SK-N-DZ (cell line): ENCODE data around the gene SLC22A5.

Experiments used
- DNase-seq: peaks from one replicate; pipeline ENCODE4 v3.0.0-alpha.2; 2015; ENCODE audit warnings: low spot score

Gene SLC22A5

DNA sequence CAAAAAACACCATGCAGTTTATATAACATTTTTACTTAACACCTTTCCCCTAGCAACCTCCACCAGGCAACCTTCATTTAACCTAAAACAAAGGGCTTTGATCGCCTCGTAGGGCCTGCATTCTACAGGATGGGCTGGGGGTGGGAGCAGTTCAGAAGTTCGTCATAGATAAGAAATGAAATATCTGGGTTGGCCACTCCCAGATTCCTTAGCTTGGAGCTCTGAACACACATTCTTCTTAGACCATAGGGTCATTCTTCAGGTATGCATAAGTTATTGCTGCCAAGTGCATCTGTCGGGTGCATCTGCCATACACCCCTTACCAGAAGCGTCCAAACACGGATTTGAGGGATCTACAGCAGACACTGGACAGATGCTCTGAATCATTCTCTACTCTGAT lies 4.3 kb upstream of the SLC22A5 start:
- DNase-seq, result no peak

DNA sequence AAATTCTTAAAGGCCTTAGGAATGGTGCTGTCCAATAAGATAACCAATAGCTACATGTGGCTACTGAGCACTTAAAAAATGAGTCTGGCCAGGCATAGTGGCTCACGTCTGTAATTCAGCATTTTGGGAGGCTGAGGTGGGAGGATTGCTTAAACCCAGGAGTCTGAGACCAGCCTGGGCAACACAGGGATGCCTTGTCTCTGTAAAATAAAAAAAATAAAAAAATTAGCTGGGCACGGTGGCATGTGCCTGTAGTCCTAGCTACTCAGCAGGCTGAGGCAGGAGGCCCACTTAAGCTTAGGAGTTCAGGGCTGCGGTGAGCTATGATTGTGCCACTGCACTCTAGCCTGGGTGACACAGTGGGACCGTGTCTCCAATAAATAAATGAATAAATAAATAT lies 1.3 kb upstream of the SLC22A5 start:
- DNase-seq, result no peak

DNA sequence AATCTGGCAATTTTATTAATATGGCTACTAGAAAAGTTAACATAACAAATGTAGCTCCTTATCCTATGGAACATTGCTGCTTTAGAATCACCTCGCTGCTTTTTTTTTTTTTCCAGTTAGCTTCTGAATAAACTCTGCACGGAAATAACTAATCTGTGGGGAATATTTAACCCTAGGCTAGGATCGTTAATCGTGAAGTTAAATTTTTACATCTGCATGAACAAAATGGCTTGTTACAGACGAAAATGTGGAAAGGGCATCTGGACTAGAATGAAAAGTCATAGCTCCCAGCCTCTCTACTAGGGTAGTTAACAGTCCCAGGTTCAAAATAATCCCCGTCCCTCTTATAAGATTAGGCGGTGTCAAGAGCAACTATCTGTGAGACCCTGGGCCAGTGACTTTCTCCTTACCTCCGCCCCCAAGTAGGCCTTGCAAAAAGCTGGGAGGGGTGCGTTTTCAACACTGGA lies 470 bp upstream of the SLC22A5 start:
- DNase-seq, result no peak

DNA sequence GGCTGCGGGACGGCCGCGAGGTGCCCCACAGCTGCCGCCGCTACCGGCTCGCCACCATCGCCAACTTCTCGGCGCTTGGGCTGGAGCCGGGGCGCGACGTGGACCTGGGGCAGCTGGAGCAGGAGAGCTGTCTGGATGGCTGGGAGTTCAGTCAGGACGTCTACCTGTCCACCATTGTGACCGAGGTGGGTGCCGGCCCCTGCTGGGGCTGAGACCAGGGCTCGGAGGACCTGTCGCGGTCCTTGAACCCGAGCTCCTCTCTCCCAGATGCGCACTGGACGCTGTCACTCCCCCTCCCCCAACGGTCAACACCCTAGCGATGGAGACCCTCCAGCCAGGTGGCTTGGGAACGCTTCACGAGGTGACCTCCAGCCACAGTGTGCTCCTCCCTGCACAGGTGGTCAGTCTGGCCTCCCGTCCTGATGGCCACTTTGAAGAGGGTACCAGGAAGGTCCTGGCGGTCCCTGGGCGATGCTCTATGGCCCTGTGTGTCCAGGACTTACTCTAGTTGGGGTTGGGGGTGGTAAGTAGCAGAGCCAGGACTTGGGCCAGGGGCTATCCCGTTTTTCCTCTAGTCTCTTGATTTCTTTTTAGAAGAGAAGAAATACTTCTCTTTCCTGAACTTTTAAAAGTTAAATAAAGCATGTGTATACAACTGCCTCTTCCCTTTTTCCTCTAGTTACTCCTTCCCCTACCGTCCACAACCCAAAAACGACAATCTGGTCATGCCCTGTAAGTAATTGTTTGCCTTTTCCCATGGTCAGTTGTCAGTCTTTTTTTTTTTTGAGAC lies 866 bp downstream of the SLC22A5 start:
- no peak for DNase-seq

DNA sequence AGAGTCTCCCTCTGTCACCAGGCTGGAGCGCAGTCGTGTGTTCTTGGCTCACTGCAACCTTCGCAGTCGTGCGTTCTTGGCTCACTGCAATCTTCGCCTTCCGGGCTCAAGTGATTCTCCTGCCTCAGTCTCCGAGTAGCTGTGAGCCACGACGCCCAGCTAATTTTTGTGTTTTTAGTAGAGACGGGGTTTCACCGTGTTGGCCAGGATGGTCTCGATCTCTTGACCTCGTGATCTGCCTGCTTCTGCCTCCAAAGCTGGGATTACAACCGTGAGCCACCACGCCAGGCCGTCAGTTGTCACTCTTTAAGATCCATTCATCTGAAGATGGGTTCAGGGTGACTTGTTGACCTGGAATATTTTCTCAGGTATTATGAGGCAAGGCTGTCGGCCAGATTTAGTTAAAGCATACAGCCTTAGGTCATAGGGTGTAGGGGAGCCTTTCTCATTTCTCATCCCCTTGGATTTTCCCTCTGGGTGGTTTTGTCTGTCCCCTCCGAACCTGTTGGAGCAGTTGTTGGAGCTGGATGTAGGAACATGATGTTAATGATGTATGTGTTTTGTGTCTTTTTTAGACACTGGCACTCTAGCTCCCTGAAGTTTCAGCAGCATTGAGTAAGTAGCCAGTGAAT lies 1.6 kb downstream of the SLC22A5 start:
- DNase-seq, result no peak

DNA sequence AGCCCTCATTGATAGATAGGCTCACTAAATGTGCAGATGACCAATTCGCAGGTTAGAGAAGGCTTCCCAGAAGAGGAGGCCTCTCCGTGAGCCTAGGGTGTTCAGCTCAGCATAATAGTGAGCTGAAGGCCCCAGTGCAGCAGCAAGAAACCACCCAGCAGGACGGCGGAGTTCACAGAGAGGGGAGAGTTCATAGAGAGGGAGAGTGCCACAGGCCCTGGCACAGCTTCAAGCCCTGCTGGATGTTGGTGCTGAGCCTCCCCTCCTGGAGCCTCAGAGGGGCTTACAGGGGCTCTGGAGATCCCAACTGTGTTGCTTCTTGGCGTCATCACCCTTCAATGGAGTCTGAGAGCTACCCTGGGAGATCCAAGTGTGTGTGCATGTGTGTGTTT lies 2.1 kb downstream of the SLC22A5 start:
- DNase-seq, result no peak

DNA sequence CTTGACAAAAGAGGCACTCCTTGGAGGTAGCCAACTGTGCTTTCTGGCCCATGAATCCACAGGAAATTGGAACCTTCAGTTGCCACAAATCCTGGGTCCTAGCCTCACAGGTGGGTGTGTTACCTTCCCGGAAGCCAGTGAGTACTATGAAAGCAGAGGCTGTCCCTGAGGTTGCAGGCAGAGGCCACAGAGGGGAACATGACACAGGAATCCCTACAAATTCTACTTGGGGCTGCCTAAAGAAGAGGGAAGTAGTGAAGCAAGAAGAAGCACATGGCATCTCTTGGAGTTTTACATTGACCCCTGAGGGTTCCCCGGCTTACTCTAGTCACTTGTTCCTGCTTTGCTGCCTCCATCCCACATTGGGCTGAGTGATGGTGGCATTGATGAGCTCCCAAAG lies 2.6 kb downstream of the SLC22A5 start:
- no peak for DNase-seq

GRCh38 chr5:132372542-132372941 lies 3.0 kb downstream of the SLC22A5 start:
- no peak for DNase-seq

GRCh38 chr5:132375957-132376356 lies 6.4 kb downstream of the SLC22A5 start:
- no peak for DNase-seq

DNA sequence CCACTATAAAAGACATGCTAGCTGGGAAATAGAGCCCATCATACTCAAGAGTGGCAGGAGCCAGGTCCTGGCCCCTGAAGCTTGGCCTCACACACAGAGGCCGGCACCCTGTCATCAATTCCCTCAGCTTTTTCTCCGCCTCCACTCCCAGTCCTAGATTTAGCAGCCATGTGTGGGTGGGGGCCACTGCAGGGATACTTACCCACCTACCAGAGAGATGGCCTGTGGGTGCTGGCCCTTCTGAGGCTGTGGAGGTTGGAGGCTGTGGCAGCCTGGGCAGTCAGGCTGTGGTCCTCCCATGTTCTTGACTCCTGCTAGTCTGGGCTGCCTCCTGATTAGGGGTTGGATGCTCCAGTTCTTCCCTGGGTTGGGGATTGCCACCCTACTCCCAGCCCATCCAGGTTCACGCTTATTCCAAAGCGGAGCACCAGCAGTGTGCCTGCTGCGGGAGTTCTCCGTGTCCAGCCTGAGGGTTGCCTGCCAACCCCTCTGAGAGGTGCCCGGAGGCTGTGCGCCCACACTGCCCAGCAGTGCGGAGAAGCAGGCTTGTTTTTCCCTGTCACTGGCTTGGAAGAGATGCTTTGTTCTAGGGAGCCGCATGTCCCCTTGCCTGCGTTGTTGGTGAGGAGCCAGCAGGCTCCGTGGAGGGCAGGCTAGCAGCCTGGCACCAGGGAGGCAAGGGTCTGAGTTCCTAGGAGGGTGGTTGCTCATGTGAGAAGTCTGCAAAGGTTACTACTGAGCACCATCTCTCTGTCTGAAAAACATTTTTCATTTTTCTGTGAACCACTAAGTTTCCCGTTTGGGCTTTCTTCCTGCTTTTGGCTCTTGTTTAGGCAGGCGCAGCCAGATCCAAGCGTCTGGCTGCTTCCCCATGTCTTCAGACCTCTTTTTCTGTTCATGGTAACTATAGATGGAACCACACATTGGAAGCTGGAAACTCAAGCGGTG lies 7.5 kb downstream of the SLC22A5 start:
- no peak for DNase-seq

DNA sequence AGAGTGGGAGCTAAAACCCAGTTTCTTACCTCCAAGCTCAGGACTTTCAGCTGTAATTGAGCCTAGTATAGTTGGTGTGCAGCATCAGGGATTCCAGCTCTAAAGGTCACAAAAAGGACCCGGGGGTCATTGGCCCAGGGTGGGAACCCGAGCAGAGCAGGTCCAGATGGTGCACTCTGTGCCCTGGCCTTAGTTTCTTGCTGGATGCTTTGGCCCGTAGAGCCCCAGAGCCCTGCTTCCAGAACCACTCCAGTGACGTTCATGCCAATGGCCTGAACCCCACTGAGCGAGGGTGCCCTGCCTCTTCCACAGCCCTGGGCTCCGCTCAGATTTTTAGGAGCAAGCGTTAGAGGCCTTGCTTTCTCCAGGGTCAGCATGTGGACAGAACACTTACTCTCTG lies 8.2 kb downstream of the SLC22A5 start:
- no peak for DNase-seq

GRCh38 chr5:132378580-132378979 lies 9.1 kb downstream of the SLC22A5 start:
- DNase-seq, result no peak

GRCh38 chr5:132380047-132380446 lies 10.5 kb downstream of the SLC22A5 start:
- no peak for DNase-seq

DNA sequence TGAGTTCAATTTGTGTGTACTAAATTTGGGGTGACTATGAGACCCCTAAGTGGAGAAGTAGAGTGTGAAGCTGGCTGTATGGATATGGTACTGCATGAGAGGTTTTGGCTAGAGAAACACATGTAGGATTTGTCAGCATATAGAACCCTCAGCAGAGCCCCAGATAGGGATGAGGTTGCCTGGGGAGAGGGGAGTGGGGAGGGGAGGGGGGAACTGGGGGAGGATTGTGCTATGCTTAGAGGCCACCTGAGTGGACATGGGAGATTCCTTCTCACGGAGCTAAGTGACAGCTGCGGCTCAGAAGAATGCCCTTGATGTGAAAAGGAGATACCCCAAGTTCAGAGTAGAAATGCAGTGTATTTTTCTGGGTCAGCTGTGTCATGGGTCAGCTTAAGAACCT lies 11.2 kb downstream of the SLC22A5 start:
- DNase-seq, result no peak

DNA sequence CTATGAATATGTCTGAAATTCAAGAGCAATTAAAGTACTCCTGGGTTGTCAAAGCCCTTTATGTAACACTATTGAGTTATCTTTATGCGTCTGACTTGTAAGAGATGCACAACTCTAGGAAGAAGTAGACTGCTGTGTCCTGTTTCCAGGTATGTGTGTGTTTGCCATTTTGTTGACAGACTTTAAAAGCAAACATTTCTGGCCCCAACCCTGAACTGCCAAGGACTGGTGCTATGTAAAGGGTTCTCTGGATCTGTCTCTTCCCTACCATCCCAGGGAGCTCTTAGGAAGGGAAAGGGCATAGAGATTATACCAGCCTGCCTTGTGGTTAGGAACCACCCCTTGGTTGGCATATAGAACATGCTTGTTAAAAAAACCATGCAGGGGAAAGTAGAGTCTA lies 12.1 kb downstream of the SLC22A5 start:
- no peak for DNase-seq

GRCh38 chr5:132383261-132383660 lies 13.8 kb downstream of the SLC22A5 start:
- DNase-seq, result no peak

DNA sequence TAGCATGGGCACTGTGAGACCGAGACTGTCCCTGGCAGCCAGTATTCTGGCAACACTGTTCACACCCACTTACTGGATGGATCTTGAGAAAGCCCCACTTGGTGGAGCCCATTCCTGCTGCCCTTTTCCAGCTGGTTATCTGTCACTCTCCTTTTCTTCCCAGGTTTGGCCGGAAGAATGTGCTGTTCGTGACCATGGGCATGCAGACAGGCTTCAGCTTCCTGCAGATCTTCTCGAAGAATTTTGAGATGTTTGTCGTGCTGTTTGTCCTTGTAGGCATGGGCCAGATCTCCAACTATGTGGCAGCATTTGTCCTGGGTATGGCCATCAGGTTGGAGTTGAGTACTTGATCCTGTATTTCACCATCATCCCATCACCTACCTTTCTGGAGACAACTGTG lies 14.5 kb downstream of the SLC22A5 start:
- DNase-seq, result no peak

DNA sequence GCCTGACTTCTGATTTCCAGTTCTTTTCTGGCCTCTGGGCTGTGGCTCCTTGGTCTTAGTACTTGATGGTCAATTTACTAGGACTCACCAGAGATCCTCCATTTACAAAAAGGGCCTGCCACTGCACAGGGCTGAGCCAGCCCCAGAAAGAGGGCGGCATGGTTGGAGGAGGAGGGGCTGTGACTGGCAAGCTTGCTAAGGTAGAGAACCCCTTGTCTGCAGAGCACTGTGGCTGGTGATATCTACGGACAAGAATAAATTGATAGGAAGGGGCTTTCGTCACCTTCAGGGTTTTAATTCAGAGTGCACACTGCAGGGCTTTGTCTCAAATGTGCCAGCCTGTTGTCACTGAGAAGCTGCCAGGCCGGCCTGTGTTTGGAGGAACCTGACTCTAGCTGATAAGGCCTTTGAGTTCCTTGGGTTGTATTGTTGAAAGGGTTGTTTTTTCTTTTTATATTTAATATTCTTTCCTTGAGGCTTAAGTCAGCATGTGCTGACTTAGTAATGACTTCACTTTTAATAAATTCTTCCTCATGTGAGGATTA lies 15.1 kb downstream of the SLC22A5 start:
- no peak for DNase-seq

GRCh38 chr5:132385326-132386105 lies 16.0 kb downstream of the SLC22A5 start:
- peak; percentile 29 for DNase-seq

- DNase-seq, result peak; percentile 53
Observed at GRCh38 chr5:132386644-132387286, 17.3 kb downstream of the SLC22A5 start.
